ENCODE measurements around the gene XBP1.

DNA sequence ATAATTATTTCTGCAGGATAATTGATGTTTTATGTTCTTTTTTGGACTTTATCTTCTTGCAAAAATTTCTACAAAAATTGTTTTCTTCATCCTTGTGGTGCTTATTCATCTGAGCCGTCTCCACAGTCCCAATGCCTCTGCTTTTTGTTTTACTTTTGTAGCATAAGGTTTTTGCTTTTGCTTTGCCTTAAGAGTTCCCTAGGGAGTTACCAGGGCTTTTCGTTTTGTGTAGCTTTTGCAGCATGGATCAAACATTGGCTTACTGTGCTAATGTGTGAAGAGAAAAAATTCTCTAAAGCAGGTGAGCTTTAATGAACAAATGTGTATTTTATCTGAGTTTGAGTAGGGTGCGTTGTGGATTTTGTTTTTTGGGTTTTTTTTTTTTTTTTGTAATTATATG, 11.8 kb downstream of the XBP1 start:
- TF ChIP-seq POLR2AphosphoS5 (IDR thresholded peaks at IDR 0.05; ENCODE audit: low read depth, low read length) (no peak), ZNF274 (IDR thresholded peaks at IDR 0.05; ENCODE audit: low read depth, low read length) (no peak), ELF1 (IDR thresholded peaks at IDR 0.05; ENCODE audit: borderline replicate concordance, low read depth) (no peak), EZH2phosphoT487 (IDR thresholded peaks at IDR 0.05; ENCODE audit: borderline replicate concordance) (no peak), EZH2 (IDR thresholded peaks at IDR 0.05) (no peak), SRF (IDR thresholded peaks at IDR 0.05; ENCODE audit: low read depth) (no peak), FOSL1 (IDR thresholded peaks at IDR 0.05; ENCODE audit: low read depth) (no peak), YY1 (IDR thresholded peaks at IDR 0.05; ENCODE audit: extremely low read depth, insufficient replicate concordance, low read depth, low read length) (no peak), SIN3A (IDR thresholded peaks at IDR 0.05; ENCODE audit: low read depth) (no peak)
- TF ChIP-seq, protein P1, sequence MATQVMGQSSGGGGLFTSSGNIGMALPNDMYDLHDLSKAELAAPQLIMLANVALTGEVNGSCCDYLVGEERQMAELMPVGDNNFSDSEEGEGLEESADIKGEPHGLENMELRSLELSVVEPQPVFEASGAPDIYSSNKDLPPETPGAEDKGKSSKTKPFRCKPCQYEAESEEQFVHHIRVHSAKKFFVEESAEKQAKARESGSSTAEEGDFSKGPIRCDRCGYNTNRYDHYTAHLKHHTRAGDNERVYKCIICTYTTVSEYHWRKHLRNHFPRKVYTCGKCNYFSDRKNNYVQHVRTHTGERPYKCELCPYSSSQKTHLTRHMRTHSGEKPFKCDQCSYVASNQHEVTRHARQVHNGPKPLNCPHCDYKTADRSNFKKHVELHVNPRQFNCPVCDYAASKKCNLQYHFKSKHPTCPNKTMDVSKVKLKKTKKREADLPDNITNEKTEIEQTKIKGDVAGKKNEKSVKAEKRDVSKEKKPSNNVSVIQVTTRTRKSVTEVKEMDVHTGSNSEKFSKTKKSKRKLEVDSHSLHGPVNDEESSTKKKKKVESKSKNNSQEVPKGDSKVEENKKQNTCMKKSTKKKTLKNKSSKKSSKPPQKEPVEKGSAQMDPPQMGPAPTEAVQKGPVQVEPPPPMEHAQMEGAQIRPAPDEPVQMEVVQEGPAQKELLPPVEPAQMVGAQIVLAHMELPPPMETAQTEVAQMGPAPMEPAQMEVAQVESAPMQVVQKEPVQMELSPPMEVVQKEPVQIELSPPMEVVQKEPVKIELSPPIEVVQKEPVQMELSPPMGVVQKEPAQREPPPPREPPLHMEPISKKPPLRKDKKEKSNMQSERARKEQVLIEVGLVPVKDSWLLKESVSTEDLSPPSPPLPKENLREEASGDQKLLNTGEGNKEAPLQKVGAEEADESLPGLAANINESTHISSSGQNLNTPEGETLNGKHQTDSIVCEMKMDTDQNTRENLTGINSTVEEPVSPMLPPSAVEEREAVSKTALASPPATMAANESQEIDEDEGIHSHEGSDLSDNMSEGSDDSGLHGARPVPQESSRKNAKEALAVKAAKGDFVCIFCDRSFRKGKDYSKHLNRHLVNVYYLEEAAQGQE (IDR thresholded peaks at IDR 0.05; ENCODE audit: low read depth): no peak
- TF ChIP-seq, protein P2, sequence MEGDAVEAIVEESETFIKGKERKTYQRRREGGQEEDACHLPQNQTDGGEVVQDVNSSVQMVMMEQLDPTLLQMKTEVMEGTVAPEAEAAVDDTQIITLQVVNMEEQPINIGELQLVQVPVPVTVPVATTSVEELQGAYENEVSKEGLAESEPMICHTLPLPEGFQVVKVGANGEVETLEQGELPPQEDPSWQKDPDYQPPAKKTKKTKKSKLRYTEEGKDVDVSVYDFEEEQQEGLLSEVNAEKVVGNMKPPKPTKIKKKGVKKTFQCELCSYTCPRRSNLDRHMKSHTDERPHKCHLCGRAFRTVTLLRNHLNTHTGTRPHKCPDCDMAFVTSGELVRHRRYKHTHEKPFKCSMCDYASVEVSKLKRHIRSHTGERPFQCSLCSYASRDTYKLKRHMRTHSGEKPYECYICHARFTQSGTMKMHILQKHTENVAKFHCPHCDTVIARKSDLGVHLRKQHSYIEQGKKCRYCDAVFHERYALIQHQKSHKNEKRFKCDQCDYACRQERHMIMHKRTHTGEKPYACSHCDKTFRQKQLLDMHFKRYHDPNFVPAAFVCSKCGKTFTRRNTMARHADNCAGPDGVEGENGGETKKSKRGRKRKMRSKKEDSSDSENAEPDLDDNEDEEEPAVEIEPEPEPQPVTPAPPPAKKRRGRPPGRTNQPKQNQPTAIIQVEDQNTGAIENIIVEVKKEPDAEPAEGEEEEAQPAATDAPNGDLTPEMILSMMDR (IDR thresholded peaks at IDR 0.05 in 2 of 3, conservative IDR thresholded peaks at IDR 0.05 in 1 of 3; ENCODE audit: borderline replicate concordance in 1 of 3, insufficient read depth in 1 of 3, low read depth in 2 of 3, low read length in 2 of 3): no peak
